ENCODE results near the gene MATCAP1. TPM values are rescaled to one million over a fixed set of nuclear protein-coding genes. Genes with fewer than 3 reads are reported as not detected.

Gene MATCAP1
- 11.1 and 21.2 TPM in 2 replicates for total RNA-seq

GRCh38 chr16:67183627-67184452 is at the start of gene MATCAP1:
Gene MATCAP1 (minus strand): TSS chr16:67183963. CDS start chr16:67180610, 3,353 bp downstream.

DNA sequence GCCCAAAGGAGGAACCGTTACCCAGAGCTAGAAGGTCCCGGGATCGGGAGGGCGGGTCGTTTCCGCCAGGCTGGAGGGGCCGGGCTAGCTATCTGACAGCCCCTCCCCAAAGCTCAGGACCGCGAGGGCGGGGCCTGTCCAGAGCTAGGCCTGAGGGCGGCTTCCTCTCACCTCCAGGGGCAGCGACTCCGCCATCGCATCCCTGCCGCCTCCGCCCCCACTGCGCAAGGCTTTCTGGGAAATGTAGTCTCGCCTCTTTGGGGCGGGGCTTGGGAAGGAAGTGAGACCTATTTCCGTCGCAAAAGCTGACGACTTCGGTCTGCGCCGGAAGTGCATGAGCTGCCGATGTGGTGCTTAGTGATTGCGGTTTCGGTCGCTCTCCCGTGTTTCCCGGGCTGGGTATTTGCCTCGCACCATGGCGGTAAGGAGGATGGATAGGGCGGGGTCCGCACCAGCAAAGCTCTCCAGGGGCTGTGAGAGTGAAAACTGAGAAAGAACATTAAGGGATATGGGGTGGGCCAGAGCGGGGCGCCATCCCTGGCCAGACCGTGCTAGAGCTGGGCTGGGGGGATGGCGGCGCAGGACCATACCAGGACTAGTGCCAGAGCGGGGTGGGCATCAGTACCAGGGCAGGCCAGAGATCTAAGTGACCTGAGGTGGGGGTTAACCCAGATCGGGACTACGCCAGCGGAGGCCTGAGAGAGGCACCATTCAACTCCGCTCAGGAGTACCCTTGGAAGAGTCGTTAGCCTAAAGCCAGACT is 43.2 kb upstream of the MATCAP1 start, which contains the start of gene TMEM208:
Gene TMEM208 (plus strand): TSS at position 327 of the 763 bp plus-strand sequence. CDS start 89 bp downstream, at position 416.

DNA sequence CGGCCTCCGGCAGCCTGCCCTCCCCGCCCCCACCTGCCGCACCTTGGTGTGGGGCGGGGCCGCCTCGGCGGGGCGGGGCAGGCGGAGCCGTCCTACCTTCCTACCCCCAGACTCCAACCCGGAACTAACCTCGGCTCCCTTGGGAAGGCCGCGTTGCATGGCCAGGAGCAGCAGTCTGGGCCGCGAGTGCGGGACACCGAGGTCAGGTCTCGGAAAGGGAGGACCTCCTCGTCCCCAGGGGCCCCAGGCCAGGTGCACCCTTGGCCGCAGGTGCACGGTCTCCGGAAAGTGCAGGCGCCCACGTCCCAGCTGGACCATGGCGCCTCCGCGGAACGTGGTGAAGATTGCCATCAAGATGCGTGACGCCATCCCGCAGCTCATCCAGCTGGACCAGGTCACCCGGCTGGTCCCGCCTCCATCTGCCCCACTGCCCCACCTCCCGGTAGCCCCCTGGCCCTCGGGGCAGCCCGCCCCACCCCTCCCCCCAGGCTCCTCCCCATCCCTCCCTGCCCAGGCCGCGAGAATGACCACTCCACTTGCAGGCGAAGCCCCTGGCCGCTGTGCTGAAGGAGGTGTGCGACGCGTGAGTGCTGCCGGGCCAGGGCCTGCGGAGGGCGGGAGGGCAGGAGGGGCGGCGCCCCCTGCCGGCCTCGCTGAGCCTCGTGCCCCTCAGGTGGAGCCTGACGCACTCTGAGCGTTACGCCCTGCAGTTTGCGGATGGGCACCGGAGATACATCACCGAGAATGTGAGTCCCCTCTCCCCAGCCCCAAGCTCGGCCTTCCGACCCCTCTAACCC is 15.4 kb upstream of the MATCAP1 start, which contains the start of gene ELMO3:
Gene ELMO3 (plus strand): TSS at position 121 of the 797 bp plus-strand sequence. CDS start 196 bp downstream, at position 317.

GRCh38 chr16:67191995-67192681 is 8.4 kb upstream of the MATCAP1 start, which contains the start of gene E2F4:
Gene E2F4 (plus strand): TSS chr16:67192155. CDS start chr16:67192228, 73 bp downstream.

DNA sequence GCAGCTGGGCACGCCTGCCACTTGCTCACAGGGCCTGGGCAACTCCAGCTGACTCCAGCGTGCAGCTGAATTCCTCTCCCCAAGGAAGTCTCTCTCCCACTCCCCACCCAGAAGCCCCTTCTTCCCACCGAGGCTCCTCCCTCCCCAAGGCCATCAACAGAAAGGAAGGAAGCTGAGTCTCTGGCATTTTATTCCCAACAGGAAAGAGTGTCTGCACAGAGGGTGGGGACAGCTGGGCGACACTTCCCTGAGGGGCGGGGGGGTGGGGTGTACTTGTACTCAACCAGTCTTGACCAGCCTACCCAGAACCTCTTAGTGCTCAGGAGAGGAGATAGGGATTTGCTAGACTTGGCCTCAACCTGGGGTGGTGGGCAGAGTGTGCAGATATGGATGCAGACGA is 6.3 kb upstream of the MATCAP1 start, which contains the start of gene EXOC3L1:
Gene EXOC3L1 (minus strand): TSS at position 96 of the 400 bp plus-strand sequence. CDS start 460 bp downstream, outside the sequence.

GRCh38 chr16:67170168-67170948 is 13.4 kb downstream of the MATCAP1 start, which contains the start of gene NOL3:
Gene NOL3 (plus strand): TSS chr16:67170538.

GRCh38 chr16:67164599-67165061 is 19.1 kb downstream of the MATCAP1 start, which contains the start of gene HSF4:
Gene HSF4 (plus strand): TSS chr16:67164745. CDS start chr16:67164812, 67 bp downstream.

DNA sequence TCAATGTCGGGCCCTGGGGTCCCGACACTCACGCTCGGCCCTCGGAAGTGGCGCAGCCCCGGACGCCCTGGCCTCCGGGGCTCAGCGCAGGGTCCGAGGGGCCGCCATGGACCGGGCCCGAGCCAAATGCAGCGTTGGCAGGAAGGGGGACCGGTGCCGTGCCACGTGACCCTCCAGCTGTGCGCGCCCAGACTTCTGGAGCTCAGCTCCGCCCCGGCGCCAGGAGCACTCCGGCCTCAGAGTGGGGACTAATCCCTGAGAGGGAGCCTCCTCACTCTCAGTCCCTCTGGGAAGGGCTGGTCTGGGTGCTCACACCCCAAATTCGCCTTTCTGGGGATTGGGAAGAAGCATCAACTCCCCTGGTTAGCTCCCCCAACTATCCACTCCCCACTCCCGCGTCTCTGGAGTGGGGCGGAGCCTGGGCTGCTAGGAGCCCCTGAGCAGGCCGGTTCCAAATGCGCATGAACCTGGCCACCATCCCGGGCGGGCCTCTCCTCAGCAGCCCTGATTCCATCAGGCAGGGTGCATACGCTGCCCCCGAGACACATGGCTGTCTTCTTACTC is 32.8 kb downstream of the MATCAP1 start, which contains the start of gene B3GNT9:
Gene B3GNT9 (minus strand): TSS at position 166 of the 564 bp plus-strand sequence. CDS start 513 bp downstream, outside the sequence.

Small RNA genes within 50 kb of the gene (small RNA-seq; reads per million reads assigned to genes)
- gene MIR328: 1.3 reads per million, percentile 65 among the genes with 10 or more reads in this experiment

Other genes with a start within 250 kb of the MATCAP1 start
- gene CIAO2B, start 249.6 kb downstream of the MATCAP1 start, total RNA-seq: 63.2 and 110 TPM in 2 replicates
- 46.3 and 47.9 TPM in 2 replicates for gene CES2, start 248.4 kb downstream of the MATCAP1 start, total RNA-seq
- 0.11 and 0.39 TPM in 2 replicates for gene CES3, start 222.7 kb downstream of the MATCAP1 start, total RNA-seq
- gene CES4A, start 195.4 kb downstream of the MATCAP1 start, total RNA-seq: 3.3 and 10.2 TPM in 2 replicates
- 46.0 and 56.1 TPM in 2 replicates for gene CBFB, start 154.8 kb downstream of the MATCAP1 start, total RNA-seq
- 12.5 and 15.7 TPM in 2 replicates for gene PHAF1, start 74.0 kb downstream of the MATCAP1 start, total RNA-seq
- gene B3GNT9, start 33.0 kb downstream of the MATCAP1 start, total RNA-seq: 65.5 and 72.2 TPM in 2 replicates
- 20.0 and 26.8 TPM in 2 replicates for gene TRADD, start 24.1 kb downstream of the MATCAP1 start, total RNA-seq
- 23.7 and 40.8 TPM in 2 replicates for gene FBXL8, start 24.0 kb downstream of the MATCAP1 start, total RNA-seq
- 4.8 and 21.2 TPM in 2 replicates for gene HSF4, start 19.2 kb downstream of the MATCAP1 start, total RNA-seq
- 21.7 and 38.1 TPM in 2 replicates for gene NOL3, start 13.4 kb downstream of the MATCAP1 start, total RNA-seq
- not detected in 2 replicates for gene EXOC3L1, start 6.2 kb upstream of the MATCAP1 start, total RNA-seq
- gene E2F4, start 8.2 kb upstream of the MATCAP1 start, total RNA-seq: 42.4 and 76.9 TPM in 2 replicates
- 42.8 and 57.2 TPM in 2 replicates for gene ELMO3, start 15.2 kb upstream of the MATCAP1 start, total RNA-seq
- 28.7 and 36.4 TPM in 2 replicates for gene TMEM208, start 43.2 kb upstream of the MATCAP1 start, total RNA-seq
- 18.1 and 24.6 TPM in 2 replicates for gene FHOD1, start 63.5 kb upstream of the MATCAP1 start, total RNA-seq
- 0.33 and 1.6 TPM in 2 replicates for gene SLC9A5, start 65.0 kb upstream of the MATCAP1 start, total RNA-seq
- gene PLEKHG4, start 95.6 kb upstream of the MATCAP1 start, total RNA-seq: 22.2 and 35.7 TPM in 2 replicates
- not detected in 2 replicates for gene KCTD19, start 142.8 kb upstream of the MATCAP1 start, total RNA-seq
- not detected in 2 replicates for gene LRRC36, start 142.9 kb upstream of the MATCAP1 start, total RNA-seq
- under 0.01 and 0.87 TPM in 2 replicates for gene TPPP3, start 209.5 kb upstream of the MATCAP1 start, total RNA-seq
- gene ZDHHC1, start 232.5 kb upstream of the MATCAP1 start, total RNA-seq: 5.3 and 9.4 TPM in 2 replicates
- gene HSD11B2, start 247.2 kb upstream of the MATCAP1 start, total RNA-seq: not detected in 2 replicates